Osteocyte (in vitro differentiated cells): ENCODE results near the gene CDH4. TPM values are rescaled to one million over a fixed set of nuclear protein-coding genes. Genes with fewer than 3 reads are reported as not detected.

Source experiments
- DNase-seq: peaks from one replicate; pipeline ENCODE4 v3.0.0; 2021; ENCODE audit warnings: mixed read lengths; ENCODE audit not compliant: unreplicated experiment; ENCODE audit errors: extremely low spot score
- H3K27ac Mint-ChIP-seq: one replicate; pipeline ENCODE4 v1.8.0; 2021; ENCODE audit warnings: mild to moderate bottlenecking, mixed read lengths; ENCODE audit not compliant: unreplicated experiment
- H3K27me3 Mint-ChIP-seq: one replicate; pipeline ENCODE4 v1.8.0; 2021; ENCODE audit warnings: mixed read lengths; ENCODE audit not compliant: unreplicated experiment
- H3K36me3 Mint-ChIP-seq: one replicate; pipeline ENCODE4 v1.8.0; 2021; ENCODE audit warnings: mixed read lengths; ENCODE audit not compliant: unreplicated experiment
- H3K4me1 Mint-ChIP-seq: one replicate; pipeline ENCODE4 v1.8.0; 2021; ENCODE audit warnings: mixed read lengths; ENCODE audit not compliant: unreplicated experiment
- H3K4me3 Mint-ChIP-seq: one replicate; pipeline ENCODE4 v1.8.0; 2021; ENCODE audit warnings: mild to moderate bottlenecking, moderate library complexity, mixed read lengths; ENCODE audit not compliant: unreplicated experiment
- H3K9me3 Mint-ChIP-seq: one replicate; pipeline ENCODE4 v1.8.0; 2021; ENCODE audit warnings: mixed read lengths; ENCODE audit not compliant: unreplicated experiment
- CTCF ChIP-seq: fragments of 200-600 bp; sonication (generic); IDR thresholded peaks from 2 replicates; pipeline ENCODE4 v1.5.0; 2021; ENCODE audit warnings: antibody characterized with exemption, mild to moderate bottlenecking, moderate library complexity
- total RNA-seq: library from RNA; stranded (reverse); gene quantifications from 2 replicates; pipeline ENCODE4 v1.2.1, GENCODE V29; 2021

The CDH4 gene
- total RNA-seq, 1 donor from 2014 or later: 1.3 TPM

- Mint-ChIP-seq H3K27me3 (peaks cover 37% of the 10 kb centered on the region), H3K9me3 (no peaks in the 10 kb centered on the region), H3K4me1 (peaks cover 11% of the 10 kb centered on the region), H3K36me3 (no peaks in the 10 kb centered on the region), H3K4me3 (no peak overlapping the region), H3K27ac (no peak overlapping the region)
- no peak for DNase-seq
- TF ChIP-seq CTCF: no peak
Observed at GRCh38 chr20:61252601-61253263, 671 bp downstream of the CDH4 start.

- peaks cover 32% of the 10 kb centered on the region for H3K27me3 Mint-ChIP-seq
- no peak overlapping the region for H3K27ac Mint-ChIP-seq
- DNase-seq: no peak
- peak; percentile 58 for TF ChIP-seq CTCF
- H3K4me1 Mint-ChIP-seq: peaks cover 11% of the 10 kb centered on the region
- H3K36me3 Mint-ChIP-seq: no peaks in the 10 kb centered on the region
- H3K9me3 Mint-ChIP-seq: no peaks in the 10 kb centered on the region
- H3K4me3 Mint-ChIP-seq: peak overlapping the region; percentile 48
Observed at GRCh38 chr20:61253264-61253639, 1.2 kb downstream of the CDH4 start.

GRCh38 chr20:61253640-61254511 is 1.8 kb downstream of the CDH4 start:
- no peak overlapping the region for H3K27ac Mint-ChIP-seq
- DNase-seq: no peak
- TF ChIP-seq CTCF: no peak
- peaks cover 11% of the 10 kb centered on the region for H3K4me1 Mint-ChIP-seq
- H3K9me3 Mint-ChIP-seq: no peaks in the 10 kb centered on the region
- H3K36me3 Mint-ChIP-seq: no peaks in the 10 kb centered on the region
- H3K4me3 Mint-ChIP-seq: peak overlapping the region; percentile 69
- H3K27me3 Mint-ChIP-seq: peaks cover 28% of the 10 kb centered on the region

GRCh38 chr20:61254881-61255626 is 3.0 kb downstream of the CDH4 start:
- peaks cover 11% of the 10 kb centered on the region for H3K4me1 Mint-ChIP-seq
- no peak overlapping the region for H3K27ac Mint-ChIP-seq
- DNase-seq: no peak
- H3K36me3 Mint-ChIP-seq: no peaks in the 10 kb centered on the region
- H3K27me3 Mint-ChIP-seq: peaks cover 16% of the 10 kb centered on the region
- H3K4me3 Mint-ChIP-seq: no peak overlapping the region
- peaks cover 5% of the 10 kb centered on the region for H3K9me3 Mint-ChIP-seq
- no peak for TF ChIP-seq CTCF
